Activated CD8-positive, alpha-beta T cell treated with anti-CD3 and anti-CD28 coated beads, Interleukin-2, amount 10 ng/mL, durations not matched to agents 7 days and 5 days (primary cell): ENCODE measurements around the gene ODAPH. TPM values are rescaled to one million over a fixed set of nuclear protein-coding genes. Genes with fewer than 3 reads are reported as not detected.

Experiments
- ATAC-seq: fragments of 150-1000 bp; cut with Tn5 transposase; one replicate; pipeline ENCODE4 v1.10.0; 2021; ENCODE audit warnings: moderate library complexity
- CTCF ChIA-PET: fragments of 350-600 bp; sonication (Branson Sonifier 250); formaldehyde crosslinking; loops from one replicate; lab custom pipeline; 2021; ENCODE audit warnings: antibody characterized with exemption; lab: Charles Lee
- POLR2A ChIA-PET: fragments of 350-600 bp; sonication (Branson Sonifier 250); formaldehyde crosslinking; loops from one replicate; lab custom pipeline; 2021; ENCODE audit warnings: antibody characterized with exemption; lab: Charles Lee
- DNase-seq: peaks from one replicate; pipeline ENCODE4 v3.0.0-alpha.2; 2020
- H3K27ac Mint-ChIP-seq: one replicate; pipeline ENCODE4 v1.8.0; 2021; ENCODE audit warnings: mild to moderate bottlenecking, mixed read lengths
- H3K27me3 Mint-ChIP-seq: one replicate; pipeline ENCODE4 v1.8.0; 2021; ENCODE audit warnings: low read depth, mixed read lengths
- H3K36me3 Mint-ChIP-seq: one replicate; pipeline ENCODE4 v1.8.0; 2021; ENCODE audit warnings: low read depth, mixed read lengths
- H3K4me1 Mint-ChIP-seq: one replicate; pipeline ENCODE4 v1.8.0; 2021; ENCODE audit warnings: low read depth, mixed read lengths
- H3K4me3 Mint-ChIP-seq: one replicate; pipeline ENCODE4 v1.8.0; 2021; ENCODE audit warnings: mild to moderate bottlenecking, mixed read lengths
- H3K9me3 Mint-ChIP-seq: one replicate; pipeline ENCODE4 v1.8.0; 2022; ENCODE audit warnings: mixed read lengths; ENCODE audit not compliant: insufficient read depth
- total RNA-seq, 2 experiments: library from RNA; stranded (reverse); gene quantifications; one replicate each; pipeline ENCODE4 v1.2.3, GENCODE V29; 2021

Gene ODAPH
- total RNA-seq, 2 experiments from 2014 or later = not detected

- H3K27me3 Mint-ChIP-seq = no peaks in the 10 kb centered on the region
- no peak for DNase-seq
Measured at GRCh38 chr4:75545526-75545925, 10.3 kb upstream of the ODAPH start.

GRCh38 chr4:75547647-75548387 lies 8.0 kb upstream of the ODAPH start:
- ChIA-PET CTCF (interaction anchor here (1.6 kb wide), 1 partner anchor 9 kb away, joined by 4 read pairs; no protein-coding TSS in a partner anchor), POLR2A (no interaction called here)
- H3K4me1 Mint-ChIP-seq = no peaks in the 10 kb centered on the region
- H3K27me3 Mint-ChIP-seq = no peaks in the 10 kb centered on the region
- no peak for DNase-seq
- no peak for ATAC-seq
- H3K36me3 Mint-ChIP-seq = no peaks in the 10 kb centered on the region
- H3K9me3 Mint-ChIP-seq = no peaks in the 10 kb centered on the region
- no peak overlapping the region for H3K27ac Mint-ChIP-seq
- H3K4me3 Mint-ChIP-seq = no peak overlapping the region

More at GRCh38 chr4:75545526-75545925, 10.3 kb upstream of the ODAPH start:
- CTCF ChIA-PET = no interaction called here
- Mint-ChIP-seq H3K4me3 (no peak overlapping the region), H3K4me1 (no peaks in the 10 kb centered on the region), H3K36me3 (no peaks in the 10 kb centered on the region), H3K27ac (no peak overlapping the region), H3K9me3 (no peaks in the 10 kb centered on the region)
- POLR2A ChIA-PET = interaction anchor here (0.6 kb wide), 1 partner anchor 101 kb away, joined by 3 read pairs; no protein-coding TSS in a partner anchor
- no peak for ATAC-seq

GRCh38 chr4:75549019-75549418 lies 6.8 kb upstream of the ODAPH start:
- H3K36me3 Mint-ChIP-seq = no peaks in the 10 kb centered on the region
- no peak overlapping the region for H3K4me3 Mint-ChIP-seq
- H3K4me1 Mint-ChIP-seq = no peaks in the 10 kb centered on the region
- CTCF ChIA-PET = no interaction called here
- DNase-seq = no peak
- no peaks in the 10 kb centered on the region for H3K27me3 Mint-ChIP-seq
- H3K9me3 Mint-ChIP-seq = no peaks in the 10 kb centered on the region
- H3K27ac Mint-ChIP-seq = no peak overlapping the region
- POLR2A ChIA-PET = no interaction called here
- ATAC-seq = no peak

GRCh38 chr4:75552452-75552851 lies 3.4 kb upstream of the ODAPH start:
- ATAC-seq = no peak
- H3K4me1 Mint-ChIP-seq = peaks cover 11% of the 10 kb centered on the region
- no peaks in the 10 kb centered on the region for H3K36me3 Mint-ChIP-seq
- no peak overlapping the region for H3K4me3 Mint-ChIP-seq
- H3K27me3 Mint-ChIP-seq = peaks cover 2% of the 10 kb centered on the region
- no peaks in the 10 kb centered on the region for H3K9me3 Mint-ChIP-seq
- CTCF ChIA-PET = no interaction called here
- no peak overlapping the region for H3K27ac Mint-ChIP-seq
- POLR2A ChIA-PET = no interaction called here
- no peak for DNase-seq

DNA sequence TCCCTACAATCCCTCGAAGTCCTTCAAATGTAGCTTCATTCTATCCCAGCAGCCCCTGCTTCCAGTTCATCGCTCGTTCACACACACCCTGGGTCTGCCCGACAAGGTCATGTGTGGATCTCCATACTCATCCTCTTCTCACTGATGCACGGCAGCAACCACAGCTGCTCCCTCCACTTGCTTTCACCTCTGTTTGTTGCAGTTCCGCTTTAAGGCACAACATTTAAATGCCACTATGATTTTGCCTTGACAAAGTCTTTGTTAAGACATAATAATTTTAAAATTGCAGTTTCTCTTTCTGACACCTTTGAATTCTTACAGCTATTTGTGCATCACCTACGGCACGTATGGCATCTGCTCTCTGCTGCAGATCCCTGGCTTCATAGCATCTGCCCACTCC lies 1.8 kb downstream of the ODAPH start:
- POLR2A ChIA-PET = no interaction called here

DNA sequence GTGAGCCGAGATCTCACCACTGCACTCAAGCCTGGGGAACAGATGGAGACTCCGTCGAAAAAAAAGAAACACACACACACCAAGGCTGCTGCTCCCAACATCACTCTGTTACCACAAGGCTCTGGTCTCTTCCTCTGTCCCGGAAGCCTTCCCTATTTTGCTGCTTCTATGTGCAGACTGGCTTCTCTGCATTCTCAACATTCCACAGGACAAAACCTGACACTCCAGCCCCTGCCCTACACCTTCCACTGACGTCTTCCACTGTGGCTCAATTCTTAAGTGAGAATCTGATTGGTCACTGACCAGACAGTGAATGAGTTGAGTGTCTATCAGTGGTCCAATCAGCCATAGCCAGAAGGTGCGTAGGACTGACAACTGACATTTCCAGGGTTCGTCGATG lies 5.9 kb downstream of the ODAPH start:
- no peak for ATAC-seq
- DNase-seq = no peak
- Mint-ChIP-seq H3K9me3 (no peaks in the 10 kb centered on the region), H3K27ac (no peak overlapping the region), H3K4me3 (no peak overlapping the region), H3K27me3 (peaks cover 9% of the 10 kb centered on the region), H3K4me1 (peaks cover 9% of the 10 kb centered on the region), H3K36me3 (no peaks in the 10 kb centered on the region)
- ChIA-PET CTCF (interaction anchor here (1.2 kb wide), 1 partner anchor 15 kb away, joined by 3 read pairs; no protein-coding TSS in a partner anchor), POLR2A (no interaction called here)

More for the DNA sequence above, 1.8 kb downstream of the ODAPH start:
- H3K4me1 Mint-ChIP-seq = peaks cover 11% of the 10 kb centered on the region
- DNase-seq (no peak), ATAC-seq (no peak)
- peaks cover 5% of the 10 kb centered on the region for H3K27me3 Mint-ChIP-seq
- H3K27ac Mint-ChIP-seq = no peak overlapping the region
- CTCF ChIA-PET = interaction anchor here (1.6 kb wide), 1 partner anchor 11 kb away, joined by 4 read pairs; no protein-coding TSS in a partner anchor
- H3K9me3 Mint-ChIP-seq = no peaks in the 10 kb centered on the region
- no peaks in the 10 kb centered on the region for H3K36me3 Mint-ChIP-seq
- H3K4me3 Mint-ChIP-seq = no peak overlapping the region

GRCh38 chr4:75564023-75564422 lies 8.2 kb downstream of the ODAPH start:
- Mint-ChIP-seq H3K4me1 (peaks cover 9% of the 10 kb centered on the region), H3K27me3 (peaks cover 9% of the 10 kb centered on the region), H3K36me3 (no peaks in the 10 kb centered on the region), H3K4me3 (no peak overlapping the region), H3K9me3 (no peaks in the 10 kb centered on the region), H3K27ac (no peak overlapping the region)
- ChIA-PET POLR2A (no interaction called here), CTCF (no interaction called here)
- DNase-seq = no peak
- ATAC-seq = no peak

DNA sequence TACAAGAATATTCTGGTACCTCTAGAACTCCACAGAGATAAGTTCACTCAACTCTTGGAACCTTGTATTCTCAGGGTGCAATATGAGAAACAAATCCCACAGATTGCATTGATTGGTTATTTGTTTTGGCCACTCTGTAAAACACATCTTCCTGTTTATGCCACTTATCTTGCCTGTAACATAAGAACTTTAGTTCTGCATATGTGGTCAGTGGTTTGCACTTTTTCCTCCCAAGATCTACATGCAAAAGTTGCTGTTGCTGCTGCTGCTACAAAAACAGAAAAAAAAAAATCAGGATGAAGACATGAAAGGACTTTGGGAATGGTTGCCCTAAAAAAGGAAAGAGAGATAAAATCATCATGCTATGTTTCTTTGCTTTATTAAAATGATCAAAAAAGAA lies 9.6 kb downstream of the ODAPH start:
- ATAC-seq (no peak), DNase-seq (no peak)
- H3K27me3 Mint-ChIP-seq = peaks cover 9% of the 10 kb centered on the region
- H3K4me3 Mint-ChIP-seq = no peak overlapping the region
- no peaks in the 10 kb centered on the region for H3K36me3 Mint-ChIP-seq
- no peaks in the 10 kb centered on the region for H3K9me3 Mint-ChIP-seq
- POLR2A ChIA-PET = no interaction called here
- no peak overlapping the region for H3K27ac Mint-ChIP-seq
- H3K4me1 Mint-ChIP-seq = peaks cover 9% of the 10 kb centered on the region
- CTCF ChIA-PET = no interaction called here

GRCh38 chr4:75566911-75567310 lies 11.0 kb downstream of the ODAPH start:
- H3K27me3 Mint-ChIP-seq = peaks cover 12% of the 10 kb centered on the region
- H3K4me1 Mint-ChIP-seq = peaks cover 9% of the 10 kb centered on the region
- no peaks in the 10 kb centered on the region for H3K9me3 Mint-ChIP-seq

GRCh38 chr4:75567725-75568124 lies 11.9 kb downstream of the ODAPH start:
- ChIA-PET CTCF (no interaction called here), POLR2A (no interaction called here)
- peaks cover 9% of the 10 kb centered on the region for H3K4me1 Mint-ChIP-seq
- no peak for DNase-seq
- no peaks in the 10 kb centered on the region for H3K36me3 Mint-ChIP-seq
- H3K4me3 Mint-ChIP-seq = no peak overlapping the region
- ATAC-seq = no peak
- H3K27ac Mint-ChIP-seq = no peak overlapping the region
- peaks cover 14% of the 10 kb centered on the region for H3K27me3 Mint-ChIP-seq
- H3K9me3 Mint-ChIP-seq = no peaks in the 10 kb centered on the region

More at GRCh38 chr4:75566911-75567310, 11.0 kb downstream of the ODAPH start:
- H3K27ac Mint-ChIP-seq = no peak overlapping the region
- no peak for DNase-seq
- no peaks in the 10 kb centered on the region for H3K36me3 Mint-ChIP-seq
- H3K4me3 Mint-ChIP-seq = no peak overlapping the region
- CTCF ChIA-PET = no interaction called here
- POLR2A ChIA-PET = no interaction called here
- no peak for ATAC-seq

DNA sequence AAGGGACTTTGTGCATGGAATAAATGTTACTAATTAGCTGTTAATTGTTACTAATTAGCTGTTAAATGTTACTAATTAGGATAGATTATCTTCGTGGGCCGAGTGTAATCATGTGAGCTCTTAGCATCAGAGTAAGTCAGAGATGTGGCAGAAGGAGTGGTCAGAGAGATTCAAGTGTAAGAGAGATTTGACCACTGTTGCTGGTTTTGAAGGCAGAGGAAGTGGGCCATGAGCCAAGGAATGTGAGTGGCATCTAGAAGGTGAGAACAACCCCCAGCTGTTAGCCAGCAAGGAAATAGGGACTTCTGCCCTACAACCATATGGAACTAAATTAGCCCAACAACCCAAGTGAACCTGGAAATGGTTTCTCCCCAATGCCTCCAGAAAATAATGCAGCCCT lies 28.2 kb downstream of the ODAPH start:
- H3K36me3 Mint-ChIP-seq = peaks cover 1% of the 10 kb centered on the region
- H3K27me3 Mint-ChIP-seq = peaks cover 12% of the 10 kb centered on the region
- no peak overlapping the region for H3K4me3 Mint-ChIP-seq
- CTCF ChIA-PET = interaction anchor here (0.7 kb wide), 1 partner anchor 9 kb away, joined by 3 read pairs; no protein-coding TSS in a partner anchor
- DNase-seq (no peak), ATAC-seq (no peak)
- H3K9me3 Mint-ChIP-seq = peaks cover 5% of the 10 kb centered on the region
- POLR2A ChIA-PET = interaction anchor here (1.2 kb wide), 1 partner anchor 70 kb away, joined by 4 read pairs; the partner anchor contains the start of genes RCHY1 and THAP6
- H3K27ac Mint-ChIP-seq = no peak overlapping the region
- H3K4me1 Mint-ChIP-seq = no peaks in the 10 kb centered on the region

DNA sequence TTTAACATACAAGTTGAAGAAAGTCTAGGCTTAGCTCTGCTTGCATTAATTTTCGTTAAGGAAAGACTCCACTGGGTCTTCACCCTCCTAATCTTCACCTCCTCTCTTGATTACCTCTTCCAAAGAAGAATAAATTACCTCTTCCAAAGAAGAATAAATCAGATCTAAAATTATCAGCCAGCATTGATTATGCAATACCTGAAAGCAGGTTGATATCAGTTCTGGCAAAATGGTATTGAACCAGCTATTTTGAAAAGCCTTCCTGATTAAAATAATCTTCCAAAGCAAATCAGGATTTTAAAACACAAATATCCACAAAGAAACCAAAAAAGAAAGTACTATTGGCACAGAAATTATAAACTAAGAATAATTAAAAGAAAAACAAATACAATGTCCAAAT lies 37.5 kb downstream of the ODAPH start:
- Mint-ChIP-seq H3K9me3 (no peaks in the 10 kb centered on the region), H3K4me3 (no peak overlapping the region), H3K27me3 (peaks cover 3% of the 10 kb centered on the region), H3K36me3 (no peaks in the 10 kb centered on the region), H3K27ac (no peak overlapping the region), H3K4me1 (peaks cover 2% of the 10 kb centered on the region)
- DNase-seq = no peak
- ATAC-seq = no peak
- ChIA-PET POLR2A (no interaction called here), CTCF (interaction anchor here (0.6 kb wide), 1 partner anchor 9 kb away, joined by 3 read pairs; no protein-coding TSS in a partner anchor)
